Fibroblast of the aortic adventitia (primary cell): Measurements from ENCODE around the gene SLC13A4. TPM values are rescaled to one million over a fixed set of nuclear protein-coding genes. Genes with fewer than 3 reads are reported as not detected.
"Not testable (repeated sequence)": the region's sequence is repeated elsewhere in the genome, so short reads cannot be mapped to it uniquely, and the experiment has no call there.

Experiments
- DNase-seq: peaks from one replicate; pipeline ENCODE4 v3.0.0-alpha.2; 2010; ENCODE audit warnings: low read depth
- H3K4me3 ChIP-seq: 2 replicates; pipeline ENCODE4 v1.5.1; 2011; ENCODE audit warnings: low read depth, mild to moderate bottlenecking, control low read depth, low read length, moderate library complexity
- CTCF ChIP-seq: IDR thresholded peaks from 2 replicates; pipeline ENCODE4 v1.5.1; 2011; ENCODE audit warnings: mild to moderate bottlenecking, low read length, control low read depth, inconsistent platforms; ENCODE audit not compliant: insufficient read depth
- small RNA-seq: library from RNA; depleted of rRNA; stranded (forward); fragments of <200 nt; gene quantifications from one replicate; pipeline ENCODE3, GENCODE V24; 2012
- total RNA-seq: library from RNA; depleted of rRNA; stranded (reverse); fragments of >200 nt; gene quantifications from 2 replicates; pipeline ENCODE4 v1.2.3, GENCODE V29; 2012; ENCODE audit warnings: low replicate concordance

Gene SLC13A4
- total RNA-seq, 1 donor: 0.99 TPM

DNA sequence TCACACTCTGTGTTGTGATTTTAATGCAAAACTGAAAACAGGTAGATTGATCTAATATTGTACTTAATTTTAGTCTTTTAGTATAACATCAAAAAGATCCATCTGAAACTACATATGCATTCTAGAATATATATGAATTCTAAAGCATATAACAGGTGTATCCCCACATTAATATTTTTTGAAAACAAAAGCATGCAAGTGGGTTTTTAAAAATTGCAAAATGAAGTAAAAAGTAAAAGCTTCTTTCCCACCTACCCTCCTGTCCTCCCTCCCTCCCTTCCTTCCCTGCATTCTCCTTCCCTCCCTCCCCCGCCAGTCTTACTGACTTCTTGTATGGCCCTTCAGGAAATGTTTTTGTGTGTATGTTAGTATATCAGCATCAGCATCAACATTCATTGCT lies 80.2 kb downstream of the SLC13A4 start:
- no peak for TF ChIP-seq CTCF
- no peak for DNase-seq
- H3K4me3 ChIP-seq: no peak overlapping the region

DNA sequence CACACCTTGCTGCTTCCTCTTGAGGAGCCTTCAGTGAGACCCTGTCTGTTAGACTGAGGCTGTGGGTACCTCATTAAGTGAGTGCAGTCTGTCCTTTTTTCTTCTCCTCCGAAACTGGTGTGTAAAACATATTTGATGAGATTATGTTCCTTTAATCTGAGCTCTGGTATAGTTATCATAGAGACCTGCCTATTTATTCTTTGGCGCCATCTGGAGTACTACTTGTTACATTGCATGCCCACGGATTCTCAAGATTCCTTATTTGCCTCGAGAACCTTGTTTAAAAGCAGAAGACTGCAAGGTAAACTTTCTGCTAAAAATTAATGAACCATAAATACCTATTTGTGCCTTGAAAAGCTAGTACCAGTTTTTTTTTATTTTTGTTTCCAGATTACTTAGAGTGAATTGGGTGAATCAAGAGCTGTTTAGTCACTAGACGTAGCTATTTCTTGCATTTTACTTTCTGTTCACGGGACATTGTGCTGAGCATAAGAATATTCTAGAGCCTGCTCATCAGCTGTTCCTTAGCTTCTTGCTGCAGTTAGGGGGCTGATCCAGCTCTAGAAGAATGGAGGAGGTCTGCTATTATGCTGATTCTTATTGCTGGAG lies 82.6 kb downstream of the SLC13A4 start:
- H3K4me3 ChIP-seq: no peak overlapping the region
- TF ChIP-seq CTCF: peak; percentile 84
- DNase-seq: peak; percentile 75

DNA sequence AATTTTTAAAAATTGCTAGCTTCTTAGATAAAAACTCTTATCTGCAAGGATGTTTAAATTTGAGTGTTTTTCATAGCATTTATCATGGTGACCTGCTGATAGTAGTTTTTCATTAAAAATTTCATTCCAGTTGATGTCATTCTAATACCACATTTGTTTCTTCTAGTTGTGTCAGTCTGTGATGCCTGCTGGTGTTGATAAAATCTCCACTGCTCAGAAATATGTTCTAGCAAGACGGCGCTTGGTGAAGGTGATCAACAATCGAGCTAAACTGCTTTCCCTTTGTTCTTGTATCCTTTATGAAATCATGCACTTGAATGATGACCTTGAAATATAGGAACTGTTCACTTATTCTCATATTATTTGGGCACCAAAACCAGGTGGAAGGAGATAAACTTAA lies 83.3 kb downstream of the SLC13A4 start:
- H3K4me3 ChIP-seq: no peak overlapping the region
- no peak for TF ChIP-seq CTCF
- no peak for DNase-seq

- no peak for DNase-seq
- no peak overlapping the region for H3K4me3 ChIP-seq
- TF ChIP-seq CTCF: no peak
Measured at GRCh38 chr7:135644154-135644553, 83.8 kb downstream of the SLC13A4 start.

GRCh38 chr7:135639690-135640089 lies 88.3 kb downstream of the SLC13A4 start:
- DNase-seq, H3K4me3 ChIP-seq: not testable (repeated sequence)

DNA sequence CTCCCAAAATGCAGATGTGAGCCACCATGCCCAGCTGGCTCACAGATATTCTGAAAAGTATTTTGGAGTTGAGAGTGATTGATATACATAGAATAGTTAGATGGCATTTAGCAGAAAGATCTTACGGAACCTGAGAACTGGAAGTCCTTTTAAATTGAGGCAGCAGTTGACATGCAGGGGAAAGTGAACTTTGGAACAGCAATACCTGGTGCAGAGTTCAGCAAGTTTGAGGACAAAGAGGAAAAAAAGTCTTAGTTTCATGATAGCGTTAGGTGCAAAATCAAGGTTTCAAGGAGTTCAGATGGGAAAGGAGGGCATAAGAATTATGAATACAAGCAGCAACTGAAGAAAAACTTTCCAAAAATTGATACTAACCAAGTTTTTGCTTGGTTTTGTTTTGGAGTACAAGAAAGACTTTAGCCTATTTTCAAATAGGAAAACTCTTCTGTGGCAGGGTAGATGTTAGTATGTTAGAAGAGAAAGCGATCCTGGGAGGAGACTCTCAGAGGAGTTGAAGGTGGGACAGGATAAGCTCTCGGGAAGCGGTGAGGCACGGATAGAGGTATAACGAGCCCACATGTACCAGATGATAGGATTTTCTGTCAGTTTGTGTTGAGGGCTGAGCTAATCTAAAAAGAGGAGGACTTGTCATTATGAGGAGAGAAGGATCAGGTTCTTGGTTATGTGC lies 93.7 kb downstream of the SLC13A4 start:
- H3K4me3 ChIP-seq: no peak overlapping the region
- no peak for TF ChIP-seq CTCF
- no peak for DNase-seq

Small RNA genes within 50 kb of the gene (small RNA-seq; reads per million reads assigned to genes)
- gene RNU6-1154P: not detected

Other genes with a start within 250 kb of the SLC13A4 start
- gene CNOT4, start 218.1 kb downstream of the SLC13A4 start, total RNA-seq: 7.1 and 21.1 TPM in 2 replicates
- 77.5 and 78.4 TPM in 2 replicates for gene NUP205, start 170.3 kb downstream of the SLC13A4 start, total RNA-seq
- 29.8 and 34.2 TPM in 2 replicates for gene STMP1, start 65.7 kb downstream of the SLC13A4 start, total RNA-seq
- gene FAM180A, start 20.6 kb upstream of the SLC13A4 start, total RNA-seq: 2.5 and 71.0 TPM in 2 replicates
- gene MTPN, start 249.2 kb upstream of the SLC13A4 start, total RNA-seq: 87.7 and 172 TPM in 2 replicates